ENCODE results near the gene STAT5B. TPM values are rescaled to one million over a fixed set of nuclear protein-coding genes. Genes with fewer than 3 reads are reported as not detected.

Gene STAT5B
- total and polyA plus RNA-seq, 9 of the 15 experiments (the other 6 are each of a cell fraction or from before 2014, with no cell fraction given) = 20.8 to 176 (median 92.4) TPM

- TF ChIP-seq MED1 (CRISPR knock-in tag; IDR thresholded peaks at IDR 0.05; ENCODE audit: borderline replicate concordance) (no peak), NEUROD1 (IDR thresholded peaks at IDR 0.05; ENCODE audit: borderline replicate concordance, low read depth, low read length, partially characterized antibody) (peak; percentile 64), MTA1 (IDR thresholded peaks at IDR 0.05; ENCODE audit: borderline replicate concordance) (no peak), MEF2A (IDR thresholded peaks at IDR 0.05; ENCODE audit: control insufficient read depth, low read depth, low read length) (0 out of 2 replicates have a peak, but pooled peaks have one; percentile 22), ZNF592 (IDR thresholded peaks at IDR 0.05) (peak; percentile 94), CREBBP (IDR thresholded peaks at IDR 0.05; ENCODE audit: low read depth, low read length) (no peak), ZNF707 (CRISPR knock-in tag; conservative IDR thresholded peaks at IDR 0.05) (no peak), EZH2 (IDR thresholded peaks at IDR 0.05; ENCODE audit: borderline replicate concordance, low read depth, low read length) (no peak), NCOR1 (IDR thresholded peaks at IDR 0.05) (peak; percentile 48; the same call in 1 of the 2 replicates), ZNF518B (CRISPR knock-in tag; IDR thresholded peaks at IDR 0.05) (no peak), PURB (CRISPR knock-in tag; IDR thresholded peaks at IDR 0.05; ENCODE audit: low read depth) (no peak), ZC3H8 (IDR thresholded peaks at IDR 0.05) (no peak), ZBTB49 (CRISPR knock-in tag; IDR thresholded peaks at IDR 0.05; ENCODE audit: borderline replicate concordance) (no peak), RFX5 (IDR thresholded peaks at IDR 0.05; ENCODE audit: low read depth, low read length) (no peak), U2AF2 (optimal IDR thresholded peaks at IDR 0.05; ENCODE audit: low read depth, low read length) (no peak), NCOA4 (IDR thresholded peaks at IDR 0.05; ENCODE audit: partially characterized antibody) (no peak), TAF9B (IDR thresholded peaks at IDR 0.05; ENCODE audit: partially characterized antibody) (peak; percentile 57)
These were observed 35.2 kb upstream of the STAT5B start (continued) for GRCh38 chr17:42311240-42312034.

All from K562 (cell line).